Measurements from ENCODE around the gene SORL1-AS1.
A peak's percentile ranks its signal among the peaks of the same experiment; 100 is the strongest.

The SORL1-AS1 gene

GRCh38 chr11:121456151-121456550, 3.4 kb upstream of the SORL1-AS1 start:
- Mint-ChIP-seq H3K27ac (peak overlapping the region; percentile 96), H3K9me3 (no peaks in the 10 kb centered on the region), H3K4me1 (ENCODE audit: low read depth) (peaks cover 90% of the 10 kb centered on the region), H3K4me3 (peak overlapping the region; percentile 48 to 77), H3K36me3 (ENCODE audit: insufficient read depth in 2 of 2) (peaks cover 5% of the 10 kb centered on the region in 2 donors), H3K27me3 (ENCODE audit: low read depth) (no peaks in the 10 kb centered on the region)
- DNase-seq (no peak), ATAC-seq (replicated peaks in 1 of 2) (no peak)

- DNase-seq: no peak
- H3K36me3 Mint-ChIP-seq (ENCODE audit: insufficient read depth in 2 of 2): peaks cover 4 to 5% of the 10 kb centered on the region in 2 donors
- no peaks in the 10 kb centered on the region for H3K9me3 Mint-ChIP-seq
- H3K4me3 Mint-ChIP-seq: peak overlapping the region; percentile 97
- H3K27me3 Mint-ChIP-seq (ENCODE audit: low read depth): no peaks in the 10 kb centered on the region
- peaks cover 90% of the 10 kb centered on the region for H3K4me1 Mint-ChIP-seq (ENCODE audit: low read depth)
- peak overlapping the region; percentile 95 for H3K27ac Mint-ChIP-seq
- no peak for ATAC-seq (replicated peaks in 1 of 2)
Measured at GRCh38 chr11:121455115-121455514, 2.3 kb upstream of the SORL1-AS1 start.

- Mint-ChIP-seq H3K27ac (peak overlapping the region; percentile 95), H3K36me3 (ENCODE audit: insufficient read depth in 2 of 2) (peaks cover 4 to 5% of the 10 kb centered on the region in 2 donors), H3K9me3 (no peaks in the 10 kb centered on the region), H3K4me1 (ENCODE audit: low read depth) (peaks cover 90% of the 10 kb centered on the region), H3K4me3 (peak overlapping the region; percentile 97), H3K27me3 (ENCODE audit: low read depth) (no peaks in the 10 kb centered on the region)
- ATAC-seq (replicated peaks in 1 of 2) (no peak), DNase-seq (no peak)
Measured at GRCh38 chr11:121453589-121454299, 977 bp upstream of the SORL1-AS1 start.

- ATAC-seq (replicated peaks in 1 of 2): peak; percentile 74 to 77
- H3K27me3 Mint-ChIP-seq (ENCODE audit: low read depth): no peaks in the 10 kb centered on the region
Measured at GRCh38 chr11:121451986-121452608, 670 bp downstream of the SORL1-AS1 start, which contains the start of gene SORL1. Gene SORL1 (plus strand): TSS chr11:121452314. CDS start chr11:121452332, 18 bp downstream.

GRCh38 chr11:121451178-121451985, 1.4 kb downstream of the SORL1-AS1 start:
- Mint-ChIP-seq H3K4me3 (peak overlapping the region; percentile 97), H3K9me3 (no peaks in the 10 kb centered on the region), H3K27me3 (ENCODE audit: low read depth) (no peaks in the 10 kb centered on the region), H3K36me3 (ENCODE audit: insufficient read depth in 2 of 2) (peaks cover 4 to 5% of the 10 kb centered on the region in 2 donors), H3K4me1 (ENCODE audit: low read depth) (peaks cover 87% of the 10 kb centered on the region), H3K27ac (peak overlapping the region; percentile 40)
- DNase-seq (peak; percentile 36 to 48), ATAC-seq (replicated peaks in 1 of 2) (peak; percentile 22 to 29)

More at GRCh38 chr11:121451986-121452608, 670 bp downstream of the SORL1-AS1 start, which contains the start of gene SORL1:
- Mint-ChIP-seq H3K27ac (peak within 1 kb of the TSS; percentile 95), H3K9me3 (no peaks in the 10 kb centered on the region), H3K4me1 (ENCODE audit: low read depth) (peaks cover 88% of the 10 kb centered on the region), H3K4me3 (peak within 1 kb of the TSS; percentile 97), H3K36me3 (ENCODE audit: insufficient read depth in 2 of 2) (peaks cover 4 to 5% of the 10 kb centered on the region in 2 donors)
- DNase-seq: peak; percentile 83

GRCh38 chr11:121450401-121450800, 2.4 kb downstream of the SORL1-AS1 start:
- no peaks in the 10 kb centered on the region for H3K9me3 Mint-ChIP-seq
- H3K27me3 Mint-ChIP-seq (ENCODE audit: low read depth): no peaks in the 10 kb centered on the region
- H3K4me1 Mint-ChIP-seq (ENCODE audit: low read depth): peaks cover 87% of the 10 kb centered on the region
- DNase-seq: no peak
- peak overlapping the region; percentile 97 for H3K4me3 Mint-ChIP-seq
- H3K36me3 Mint-ChIP-seq (ENCODE audit: insufficient read depth in 2 of 2): peaks cover 4 to 5% of the 10 kb centered on the region in 2 donors
- H3K27ac Mint-ChIP-seq: peak overlapping the region; percentile 40
- no peak for ATAC-seq (replicated peaks in 1 of 2)

- Mint-ChIP-seq H3K9me3 (no peaks in the 10 kb centered on the region), H3K27ac (no peak overlapping the region), H3K4me3 (peak overlapping the region; percentile 70 to 76), H3K36me3 (ENCODE audit: insufficient read depth in 2 of 2) (peaks cover 4 to 5% of the 10 kb centered on the region in 2 donors), H3K4me1 (ENCODE audit: low read depth) (peaks cover 87% of the 10 kb centered on the region), H3K27me3 (ENCODE audit: low read depth) (no peaks in the 10 kb centered on the region)
- DNase-seq: no peak
- ATAC-seq (replicated peaks in 1 of 2): no peak
Measured at GRCh38 chr11:121449626-121450025, 3.1 kb downstream of the SORL1-AS1 start.

GRCh38 chr11:121449123-121449522, 3.6 kb downstream of the SORL1-AS1 start:
- ATAC-seq (replicated peaks in 1 of 2): peak in 1 of 2 donors; percentile 6
- Mint-ChIP-seq H3K36me3 (ENCODE audit: insufficient read depth in 2 of 2) (peaks cover 4 to 5% of the 10 kb centered on the region in 2 donors), H3K4me3 (peak overlapping the region; percentile 70 to 76), H3K27me3 (ENCODE audit: low read depth) (no peaks in the 10 kb centered on the region), H3K4me1 (ENCODE audit: low read depth) (peaks cover 87% of the 10 kb centered on the region), H3K9me3 (no peaks in the 10 kb centered on the region), H3K27ac (peak overlapping the region; percentile 39)
- DNase-seq: no peak

GRCh38 chr11:121448431-121448941, 4.3 kb downstream of the SORL1-AS1 start:
- ATAC-seq (replicated peaks in 1 of 2): no peak
- DNase-seq: peak in 1 of 2 donors; percentile 34
- H3K36me3 Mint-ChIP-seq (ENCODE audit: insufficient read depth in 2 of 2): peaks cover 4 to 5% of the 10 kb centered on the region in 2 donors
- peaks cover 87% of the 10 kb centered on the region for H3K4me1 Mint-ChIP-seq (ENCODE audit: low read depth)
- H3K4me3 Mint-ChIP-seq: peak overlapping the region; percentile 70 to 76
- H3K27me3 Mint-ChIP-seq (ENCODE audit: low read depth): no peaks in the 10 kb centered on the region
- H3K27ac Mint-ChIP-seq: peak overlapping the region; percentile 39
- no peaks in the 10 kb centered on the region for H3K9me3 Mint-ChIP-seq

- ATAC-seq (replicated peaks in 1 of 2): no peak
- DNase-seq: no peak
- H3K27me3 Mint-ChIP-seq (ENCODE audit: low read depth): no peaks in the 10 kb centered on the region
- H3K4me1 Mint-ChIP-seq (ENCODE audit: low read depth): peaks cover 82% of the 10 kb centered on the region
- peaks cover 4 to 5% of the 10 kb centered on the region in 2 donors for H3K36me3 Mint-ChIP-seq (ENCODE audit: insufficient read depth in 2 of 2)
- peak overlapping the region; percentile 70 to 76 for H3K4me3 Mint-ChIP-seq
- peak overlapping the region; percentile 39 for H3K27ac Mint-ChIP-seq
- H3K9me3 Mint-ChIP-seq: no peaks in the 10 kb centered on the region
Measured at GRCh38 chr11:121448011-121448410, 4.8 kb downstream of the SORL1-AS1 start.

GRCh38 chr11:121446752-121447156, 6.0 kb downstream of the SORL1-AS1 start:
- peak overlapping the region; percentile 36 for H3K27ac Mint-ChIP-seq
- H3K27me3 Mint-ChIP-seq (ENCODE audit: low read depth): no peaks in the 10 kb centered on the region
- no peak overlapping the region for H3K4me3 Mint-ChIP-seq
- ATAC-seq (replicated peaks in 1 of 2) (no peak), DNase-seq (no peak)
- no peaks in the 10 kb centered on the region for H3K36me3 Mint-ChIP-seq (ENCODE audit: insufficient read depth in 2 of 2)
- H3K9me3 Mint-ChIP-seq: no peaks in the 10 kb centered on the region
- H3K4me1 Mint-ChIP-seq (ENCODE audit: low read depth): peaks cover 77% of the 10 kb centered on the region

GRCh38 chr11:121445071-121445768, 7.5 kb downstream of the SORL1-AS1 start:
- H3K4me1 Mint-ChIP-seq (ENCODE audit: low read depth): peaks cover 64% of the 10 kb centered on the region
- no peaks in the 10 kb centered on the region for H3K27me3 Mint-ChIP-seq (ENCODE audit: low read depth)
- ATAC-seq (replicated peaks in 1 of 2) (no peak), DNase-seq (no peak)
- peak overlapping the region; percentile 56 for H3K4me3 Mint-ChIP-seq
- H3K27ac Mint-ChIP-seq: peak overlapping the region; percentile 81
- no peaks in the 10 kb centered on the region for H3K36me3 Mint-ChIP-seq (ENCODE audit: insufficient read depth in 2 of 2)
- no peaks in the 10 kb centered on the region for H3K9me3 Mint-ChIP-seq

Measured in activated T-cell treated with anti-CD3 and anti-CD28 coated beads, Interleukin-2, amount 50 U/mL, for 72 hours (primary cell).